SIG-M5 (cell line): ENCODE data around the gene ODAM.
"Not testable (repeated sequence)": the region's sequence is repeated elsewhere in the genome, so short reads cannot be mapped to it uniquely, and the experiment has no call there.

Experiments
- DNase-seq: peaks from one replicate; lab custom pipeline; 2025; lab: John Stamatoyannopoulos, UW

Gene ODAM

DNA sequence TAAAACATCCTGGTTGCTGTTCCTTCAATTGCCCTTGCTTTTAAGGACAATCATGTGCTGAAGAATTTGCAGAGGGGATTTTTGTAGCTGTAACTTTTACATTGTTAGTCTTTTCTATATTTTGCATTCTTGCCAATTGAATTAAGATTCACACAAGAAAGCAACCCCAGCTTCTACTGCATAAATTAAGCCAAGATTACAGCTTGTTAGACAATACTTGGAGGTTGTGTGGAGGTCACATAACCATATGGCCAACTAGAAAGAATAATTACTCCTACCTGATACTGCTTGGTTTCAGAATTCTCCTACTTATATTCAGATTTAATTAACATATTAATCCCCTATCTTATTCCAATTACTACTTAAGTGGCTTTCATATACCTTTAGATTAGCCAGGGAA, 26.3 kb downstream of the ODAM start:
- not testable (repeated sequence) for DNase-seq

DNA sequence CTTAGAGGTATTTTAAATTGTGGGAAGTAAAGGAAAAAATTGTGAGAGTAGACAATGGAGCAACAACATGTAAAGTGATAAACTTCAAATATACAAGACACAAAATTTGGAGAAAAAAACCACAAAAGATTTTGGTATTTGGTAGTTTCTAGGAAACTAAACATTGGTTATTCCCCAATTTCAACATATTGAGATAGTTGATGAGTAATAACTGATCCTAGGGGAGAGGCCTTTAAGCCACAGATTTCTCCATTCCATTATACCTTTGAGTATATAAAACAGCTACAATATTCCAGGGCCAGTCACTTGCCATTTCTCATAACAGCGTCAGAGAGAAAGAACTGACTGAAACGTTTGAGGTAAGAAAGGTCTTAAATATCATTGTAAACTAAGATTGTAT, 30.3 kb downstream of the ODAM start, which contains the start of gene FDCSP:
FDCSP (plus strand) TSS at position 301 of the 400 bp plus-strand sequence. CDS start 5,071 bp downstream, outside the sequence.
- DNase-seq = no peak

DNA sequence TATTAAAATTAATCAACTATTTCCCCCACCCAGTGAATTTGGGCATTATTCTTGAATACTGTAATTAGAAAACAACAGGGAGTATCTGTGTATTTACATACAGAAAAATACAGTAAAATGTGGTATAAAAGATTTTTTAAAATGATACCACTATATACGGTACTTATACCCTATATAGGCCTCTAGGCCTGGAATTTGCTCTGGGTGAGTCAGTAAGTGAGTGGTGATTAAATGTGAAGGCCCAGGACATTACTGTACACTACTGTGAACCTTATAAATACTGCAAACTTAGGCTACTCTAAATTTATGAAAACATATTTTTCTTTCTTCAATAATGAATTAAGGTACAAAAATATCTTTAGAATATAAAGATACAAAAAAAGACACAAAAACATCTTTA, 40.6 kb downstream of the ODAM start:
- no peak for DNase-seq

DNA sequence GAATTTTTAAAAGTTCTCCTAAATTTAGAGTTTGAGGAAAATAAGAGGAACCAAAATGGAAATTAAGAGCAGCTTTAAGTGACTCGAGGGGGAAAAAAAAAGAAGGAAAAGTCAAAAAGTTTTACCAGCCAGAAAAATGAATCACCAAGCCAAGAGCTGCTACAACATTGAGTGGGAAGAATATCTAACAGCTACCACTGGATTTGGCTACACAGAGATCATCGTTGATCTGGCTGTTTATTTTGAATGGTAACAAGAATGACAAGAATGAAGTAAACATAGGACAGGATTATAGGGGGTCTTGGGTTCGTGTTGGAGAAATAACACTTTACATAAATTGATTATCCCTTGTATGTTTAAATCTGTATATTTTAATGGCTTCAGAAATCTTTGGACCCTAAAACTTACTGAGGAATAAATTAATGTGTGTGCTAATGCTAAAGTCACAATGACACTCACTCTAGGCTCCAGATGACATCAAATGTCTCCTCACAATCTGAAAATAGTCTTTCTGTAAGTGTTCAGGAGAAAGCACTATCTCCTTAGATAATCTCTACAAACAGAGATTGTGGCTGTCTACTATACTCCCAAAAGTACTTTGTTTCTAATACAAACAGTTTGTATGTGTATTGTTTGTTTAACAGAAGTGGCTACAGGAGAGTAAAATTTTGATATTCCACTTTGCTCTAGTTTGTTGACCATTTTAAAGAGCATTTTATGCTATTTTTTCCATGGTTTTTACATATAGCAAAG, 43.8 kb downstream of the ODAM start:
- DNase-seq = no peak

DNA sequence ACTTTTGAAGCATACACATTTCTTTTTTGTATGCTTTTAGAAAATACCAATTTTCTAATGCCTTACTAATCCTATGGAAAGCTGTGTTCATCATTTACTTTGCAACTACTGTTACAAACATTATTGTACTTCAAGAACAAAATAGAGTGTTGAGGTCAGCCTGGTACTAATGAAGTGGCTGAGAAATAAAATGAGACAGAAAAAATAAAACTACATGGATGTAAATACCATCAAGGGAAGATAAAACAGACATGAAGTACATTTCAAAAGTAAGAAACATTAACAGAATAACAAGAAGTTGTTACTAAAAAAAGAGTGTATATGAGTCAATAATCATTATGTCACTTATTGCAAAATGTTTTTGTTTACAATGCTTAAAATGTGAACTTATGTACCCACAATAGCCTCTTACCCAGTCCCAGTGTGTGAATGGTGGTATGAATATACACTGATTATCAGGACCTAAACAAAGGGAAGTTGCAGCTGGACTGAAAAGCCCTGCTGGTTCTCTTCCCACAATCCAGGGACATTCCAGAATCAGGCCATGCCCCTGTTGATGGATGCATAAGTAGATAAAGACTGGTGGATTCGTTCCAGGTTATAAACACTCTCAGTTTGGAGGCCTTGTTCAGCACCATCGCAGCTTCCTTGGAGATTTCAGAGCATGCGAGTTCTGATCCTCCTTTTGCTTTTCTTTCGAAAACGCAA, 44.5 kb downstream of the ODAM start:
- no peak for DNase-seq

DNA sequence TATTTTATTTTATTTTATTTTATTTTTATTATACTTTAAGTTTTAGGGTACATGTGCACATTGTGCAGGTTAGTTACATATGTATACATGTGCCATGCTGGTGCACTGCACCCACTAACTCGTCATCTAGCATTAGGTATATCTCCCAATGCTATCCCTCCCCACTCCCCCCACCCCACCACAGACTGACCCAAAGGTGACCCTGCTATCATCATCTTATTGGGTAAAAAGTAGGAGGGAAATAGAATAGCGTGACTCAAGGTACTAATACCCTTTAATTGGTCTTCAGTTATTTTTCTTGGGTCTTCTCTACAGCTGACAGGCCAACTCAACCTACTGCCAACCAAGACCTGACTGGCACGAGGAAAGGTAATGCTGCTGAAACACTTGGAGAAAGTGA, 46.8 kb downstream of the ODAM start, which contains the start of gene CSN3:
CSN3 (plus strand) TSS at position 301 of the 400 bp plus-strand sequence. CDS start 2,223 bp downstream, outside the sequence.
- DNase-seq = not testable (repeated sequence)

DNA sequence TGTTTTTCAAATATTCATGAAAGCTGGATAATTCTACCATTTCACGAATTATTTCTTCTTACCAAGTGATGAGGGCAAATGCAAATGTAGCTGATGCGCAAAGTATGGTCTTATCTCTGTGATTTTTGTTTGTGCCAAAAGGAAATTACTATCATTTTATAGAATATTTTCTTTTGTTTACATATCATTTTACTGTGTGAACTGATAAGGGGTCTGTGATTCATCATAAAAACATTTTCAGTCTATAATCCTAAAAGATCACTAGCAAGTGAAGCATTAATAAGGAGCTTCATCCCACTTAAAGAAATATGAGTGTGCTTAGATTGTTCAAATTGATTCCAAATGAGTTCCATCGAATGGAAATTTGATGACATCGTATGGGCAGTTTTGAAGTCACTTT, 47.6 kb downstream of the ODAM start:
- DNase-seq = no peak

DNA sequence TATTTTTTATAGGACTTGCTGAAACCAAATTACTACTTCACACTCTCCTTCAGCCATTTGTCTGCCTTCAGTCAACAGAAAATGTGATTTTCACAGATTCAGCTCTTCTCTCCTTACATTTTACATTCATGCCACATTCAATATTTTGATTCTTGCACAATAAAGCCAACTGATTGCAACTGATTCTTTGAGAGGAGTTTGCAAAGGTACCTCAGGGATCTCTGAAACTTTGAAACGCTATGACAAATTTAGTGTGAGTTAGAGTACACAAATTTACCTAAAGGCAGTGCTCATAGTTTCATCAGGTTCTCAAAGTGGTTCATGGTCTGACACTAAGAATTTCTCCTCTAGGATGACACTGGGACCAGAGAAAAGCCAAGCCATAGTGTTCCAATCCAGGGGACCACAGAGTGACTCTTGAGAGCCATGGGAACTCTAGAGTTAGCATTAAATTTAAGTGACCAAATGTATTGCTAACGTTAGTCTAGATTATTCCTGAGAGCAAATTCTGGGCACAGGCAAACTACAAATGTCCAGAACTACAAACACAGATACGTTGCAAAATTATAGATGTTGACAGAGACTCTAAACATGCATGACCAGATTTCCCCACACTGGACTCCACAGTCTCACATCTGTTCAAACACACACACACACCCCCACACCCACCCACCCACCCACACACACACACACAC, 55.9 kb downstream of the ODAM start:
- DNase-seq = no peak

DNA sequence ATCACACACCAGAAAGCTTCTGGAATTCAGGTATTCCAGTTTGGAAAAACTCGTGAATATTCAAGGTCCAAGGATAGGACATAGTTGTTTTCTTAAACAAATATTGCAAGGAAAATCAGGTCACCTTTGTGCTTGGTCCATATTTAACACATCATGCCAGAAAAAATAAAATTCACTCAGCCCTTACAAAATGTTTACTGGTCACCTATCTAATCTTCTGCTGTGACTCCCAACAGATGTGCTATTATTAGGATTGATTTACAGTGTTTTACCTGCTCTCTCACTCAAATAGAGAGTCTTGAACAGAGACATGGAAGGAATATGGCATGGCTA, 56.4 kb downstream of the ODAM start:
- no peak for DNase-seq
